Uterus (tissue), 4 donors: Measurements from ENCODE around the gene CST7. TPM values are rescaled to one million over a fixed set of nuclear protein-coding genes. Genes with fewer than 3 reads are reported as not detected.
A peak's percentile ranks its signal among the peaks of the same experiment; 100 is the strongest.

Experiments
- DNase-seq, 2 donors: peaks; one replicate each; pipeline ENCODE4 v3.0.0-alpha.2; 2019 to 2020
- H3K27ac ChIP-seq, 2 donors: fragments of 200-600 bp; sonication (generic); 1 replicate in 1 of 2; 2 replicates in 1 of 2; pipeline ENCODE4 v1.5.1; 2016 to 2018
- H3K27me3 ChIP-seq, 2 donors: fragments of 200-600 bp; sonication (generic); one replicate each; pipeline ENCODE4 v1.5.1; 2018 to 2019; ENCODE audit warnings: control low read depth in 1 of 2
- H3K36me3 ChIP-seq, 2 donors: fragments of 200-600 bp; sonication (generic); one replicate each; pipeline ENCODE4 v1.5.1; 2019; ENCODE audit warnings: control low read depth in 1 of 2
- H3K4me1 ChIP-seq, 2 donors: fragments of 200-600 bp; sonication (generic); one replicate each; pipeline ENCODE4 v1.5.1; 2018 to 2019; ENCODE audit warnings: control low read depth in 1 of 2
- H3K4me3 ChIP-seq, 2 donors: fragments of 200-600 bp; sonication (generic); 1 replicate in 1 of 2; 2 replicates in 1 of 2; pipeline ENCODE4 v1.5.1; 2018 to 2019; ENCODE audit warnings: mild to moderate bottlenecking in 1 of 2
- H3K9me3 ChIP-seq, 2 donors: fragments of 200-600 bp; sonication (generic); one replicate each; pipeline ENCODE4 v1.5.1; 2019; ENCODE audit warnings: control low read depth in 1 of 2
- CTCF ChIP-seq, 4 experiments: fragments of 200-600 bp in 2 of 4; fragments of 450-650 bp in 2 of 4; sonication (generic) in 2 of 4; IDR thresholded peaks; one replicate each; pipeline ENCODE4 v1.5.1; 2016 to 2019; ENCODE audit warnings: antibody characterized with exemption in 4 of 4, mild to moderate bottlenecking in 2 of 4, moderate library complexity in 1 of 4
- POLR2A ChIP-seq, 2 donors: fragments of 450-650 bp; IDR thresholded peaks; one replicate each; pipeline ENCODE4 v1.6.1; 2016; ENCODE audit warnings: antibody characterized with exemption in 2 of 2, mild to moderate bottlenecking in 1 of 2, moderate library complexity in 1 of 2
- intact Hi-C: fragments of 100-400 bp; cut with DNase I; formaldehyde crosslinking; loops from one replicate; pipeline ENCODE4 v1.15.1; 2023; ENCODE audit warnings: low total_unique reads
- small RNA-seq: library from RNA; depleted of rRNA; stranded (forward); fragments of <200 nt; gene quantifications from one replicate; pipeline ENCODE3, GENCODE V24; 2016
- total RNA-seq, 4 donors: library from RNA; depleted of rRNA in 3 of 4; stranded (reverse); fragments of >200 nt in 3 of 4; gene quantifications; one replicate each; pipeline versions ENCODE4 v1.1.0 to v1.2.4, GENCODE V29; 2014 to 2023
- donor health status: DM: yes; HTN: yes; CAD: no.

The CST7 gene
- total RNA-seq, 4 donors from 2014 or later: 0.97 to 1.8 (median 1.2) TPM; not detected in 1

- intact Hi-C loops: no loop called here
- H3K27me3 ChIP-seq: no peaks in the 10 kb centered on the region
- peak overlapping the region; percentile 12 to 30 for H3K27ac ChIP-seq
- DNase-seq: no peak
- TF ChIP-seq POLR2A (IDR thresholded peaks at IDR 0.05): no peak
- no peak for TF ChIP-seq CTCF (IDR thresholded peaks at IDR 0.05)
- H3K4me3 ChIP-seq: no peak overlapping the region
- no peaks in the 10 kb centered on the region for H3K9me3 ChIP-seq
- H3K4me1 ChIP-seq: peaks cover 0 to 5% of the 10 kb centered on the region in 2 donors
- H3K36me3 ChIP-seq: no peaks in the 10 kb centered on the region
Observed at GRCh38 chr20:25005661-25006060, 56.6 kb downstream of the CST7 start.

- no peak for DNase-seq
- Histone ChIP-seq H3K27ac (peak overlapping the region in 1 of 2 donors; percentile 30), H3K27me3 (no peaks in the 10 kb centered on the region), H3K36me3 (no peaks in the 10 kb centered on the region), H3K4me3 (no peak overlapping the region), H3K9me3 (no peaks in the 10 kb centered on the region), H3K4me1 (no peaks in the 10 kb centered on the region)
- intact Hi-C loops: no loop called here
- no peak for TF ChIP-seq CTCF (IDR thresholded peaks at IDR 0.05)
- no peak for TF ChIP-seq POLR2A (IDR thresholded peaks at IDR 0.05)
Observed at GRCh38 chr20:25006431-25007167, 57.5 kb downstream of the CST7 start.

GRCh38 chr20:25007491-25008305 lies 58.6 kb downstream of the CST7 start:
- no peak for DNase-seq
- TF ChIP-seq CTCF (IDR thresholded peaks at IDR 0.05): no peak
- no peak for TF ChIP-seq POLR2A (IDR thresholded peaks at IDR 0.05)
- Histone ChIP-seq H3K27me3 (no peaks in the 10 kb centered on the region), H3K9me3 (no peaks in the 10 kb centered on the region), H3K36me3 (no peaks in the 10 kb centered on the region), H3K4me1 (no peaks in the 10 kb centered on the region), H3K4me3 (no peak overlapping the region), H3K27ac (no peak overlapping the region)
- intact Hi-C loops: no loop called here

GRCh38 chr20:25008388-25009217 lies 59.5 kb downstream of the CST7 start:
- no peak overlapping the region for H3K4me3 ChIP-seq
- no peak for DNase-seq
- TF ChIP-seq POLR2A (IDR thresholded peaks at IDR 0.05) (no peak), CTCF (IDR thresholded peaks at IDR 0.05) (no peak)
- no peaks in the 10 kb centered on the region for H3K4me1 ChIP-seq
- no peaks in the 10 kb centered on the region for H3K9me3 ChIP-seq
- H3K36me3 ChIP-seq: no peaks in the 10 kb centered on the region
- H3K27ac ChIP-seq: no peak overlapping the region
- H3K27me3 ChIP-seq: no peaks in the 10 kb centered on the region
- intact Hi-C loops: no loop called here

Small RNAs within 50 kb of the gene (small RNA-seq; reads per million reads assigned to genes)
- not detected for gene RNU6-1257P

Other genes starting within 250 kb of the CST7 start
- gene APMAP, start 43.5 kb downstream of the CST7 start, total RNA-seq: 10 to 100 TPM; 18.8 to 78.7 (median 57.7) TPM
- 10 to 100 TPM; 11.8 to 35.1 (median 23.1) TPM for gene ACSS1, start 108.9 kb downstream of the CST7 start, total RNA-seq
- gene VSX1, start 132.9 kb downstream of the CST7 start, total RNA-seq: under 1 TPM in 1 of 4 donors, not detected in 3; 0.18 TPM
- gene ENTPD6, start 246.4 kb downstream of the CST7 start, total RNA-seq: 10 to 100 TPM; 20.7 to 47.2 (median 30.7) TPM